Mammary epithelial cell (primary cell): ENCODE data around the gene TSPAN9.

Experiments
- CTCF ChIP-seq, 2 donors: IDR thresholded peaks in 1 of 2; conservative IDR thresholded peaks in 1 of 2; 2 replicates each; pipeline ENCODE4 v1.5.1; 2011 to 2012; ENCODE audit warnings: inconsistent platforms in 2 of 2, low read length in 2 of 2, mild to moderate bottlenecking in 2 of 2, control low read depth in 1 of 2, low read depth in 1 of 2; ENCODE audit not compliant: insufficient read depth in 1 of 2; ENCODE audit errors: extremely low read depth in 1 of 2
- EZH2 ChIP-seq: IDR thresholded peaks from 2 replicates; pipeline ENCODE4 v1.6.1; 2012; ENCODE audit warnings: low read length, inconsistent platforms, borderline replicate concordance

- TF ChIP-seq CTCF (conservative IDR thresholded peaks at IDR 0.05 in 1 of 2, IDR thresholded peaks at IDR 0.05 in 1 of 2; ENCODE audit: extremely low read depth in 1 of 2, insufficient read depth in 1 of 2, low read depth in 1 of 2, low read length in 2 of 2): no peak
- TF ChIP-seq EZH2: no peak
These were observed 188.2 kb downstream of the TSPAN9 start for GRCh38 chr12:3265406-3265805.
